ENCODE measurements around the gene EIF2B4. TPM values are rescaled to one million over a fixed set of nuclear protein-coding genes. Genes with fewer than 3 reads are reported as not detected.

EIF2B4 gene
- total RNA-seq, 4 donors from 2014 or later = 12.0 to 36.7 (median 27.5) TPM

GRCh38 chr2:27380626-27381545, 10.7 kb upstream of the EIF2B4 start, which contains the start of gene ZNF513:
Gene ZNF513, minus strand, starts transcription at chr2:27380734. Its CDS starts 208 bp downstream, at chr2:27380526.
- peak within 1 kb of the TSS; percentile 90 to 95 (median 94) for H3K27ac ChIP-seq
- peaks cover 0 to 40% (median 19%) of the 10 kb centered on the region in 4 donors for H3K36me3 ChIP-seq
- TF ChIP-seq EP300 (IDR thresholded peaks at IDR 0.05; ENCODE audit: low read depth) (no peak), CTCF (IDR thresholded peaks at IDR 0.05) (no peak), POLR2A (IDR thresholded peaks at IDR 0.05) (peak; percentile 67), POLR2AphosphoS5 (IDR thresholded peaks at IDR 0.05) (peak; percentile 81 to 92 (median 87))
- H3K27me3 ChIP-seq = no peaks in the 10 kb centered on the region
- intact Hi-C loops (cut with DNase I; ENCODE audit: low total_unique reads) = loop anchor here (5.0 kb wide), 1 partner anchor 46 kb away; the partner anchor contains the start of gene NRBP1
- in situ Hi-C loops (cut with MboI; ENCODE audit: low pct_ligation_motif_present in 1 of 4, low pct_unique_long_range_greater_than_20kb in 1 of 4, low sequenced_read_pairs in 3 of 4) = no loop called here
- peak within 1 kb of the TSS; percentile 45 to 81 (median 78) for H3K4me3 ChIP-seq
- WGBS, 2 donors (ENCODE audit: low coverage in 1 of 2) = 26% methylated on average over 14 to 47 of the region's 67 CpGs
- peak; percentile 97 for DNase-seq
- no peaks in the 10 kb centered on the region for H3K9me3 ChIP-seq
- H3K4me1 ChIP-seq = peaks cover 8 to 25% (median 19%) of the 10 kb centered on the region in 4 donors

- TF ChIP-seq POLR2AphosphoS5 (IDR thresholded peaks at IDR 0.05) (peak; percentile 3 to 61 (median 54)), POLR2A (IDR thresholded peaks at IDR 0.05) (peak; percentile 73), EP300 (IDR thresholded peaks at IDR 0.05; ENCODE audit: low read depth) (no peak)
- no peaks in the 10 kb centered on the region for H3K9me3 ChIP-seq
- intact Hi-C loops (cut with DNase I; ENCODE audit: low total_unique reads) = loop anchor here (5.0 kb wide), 1 partner anchor 47 kb away; the partner anchor contains the start of gene NRBP1
Measured at GRCh38 chr2:27379836-27380625, 9.9 kb upstream of the EIF2B4 start.

GRCh38 chr2:27379383-27379835, 9.3 kb upstream of the EIF2B4 start:
- no peak for DNase-seq
- peak overlapping the region; percentile 90 to 95 (median 94) for H3K27ac ChIP-seq
- no peak for TF ChIP-seq POLR2A (IDR thresholded peaks at IDR 0.05)
- no peak for TF ChIP-seq CTCF (IDR thresholded peaks at IDR 0.05)
- no peak for TF ChIP-seq POLR2AphosphoS5 (IDR thresholded peaks at IDR 0.05)
- TF ChIP-seq EP300 (IDR thresholded peaks at IDR 0.05; ENCODE audit: low read depth) = no peak
- in situ Hi-C loops (cut with MboI; ENCODE audit: low pct_ligation_motif_present in 1 of 4, low pct_unique_long_range_greater_than_20kb in 1 of 4, low sequenced_read_pairs in 3 of 4) (no loop called here), intact Hi-C loops (cut with DNase I; ENCODE audit: low total_unique reads) (no loop called here)
- H3K27me3 ChIP-seq = no peaks in the 10 kb centered on the region
- H3K4me1 ChIP-seq = peaks cover 8 to 25% (median 19%) of the 10 kb centered on the region in 4 donors
- peak overlapping the region in 3 of 4 donors; percentile 77 to 81 (median 78) for H3K4me3 ChIP-seq
- no peaks in the 10 kb centered on the region for H3K9me3 ChIP-seq
- 63 to 67% methylated on average over 2 of the region's 2 CpGs for WGBS, 2 donors (ENCODE audit: low coverage in 1 of 2)
- H3K36me3 ChIP-seq = peaks cover 0 to 43% (median 21%) of the 10 kb centered on the region in 4 donors

More at GRCh38 chr2:27379836-27380625, 9.9 kb upstream of the EIF2B4 start:
- Histone ChIP-seq H3K27me3 (no peaks in the 10 kb centered on the region), H3K4me3 (peak overlapping the region; percentile 45 to 81 (median 78)), H3K36me3 (peaks cover 0 to 43% (median 21%) of the 10 kb centered on the region in 4 donors), H3K4me1 (peaks cover 8 to 25% (median 19%) of the 10 kb centered on the region in 4 donors), H3K27ac (peak overlapping the region; percentile 90 to 95 (median 94))
- DNase-seq = peak; percentile 73
- WGBS, 2 donors (ENCODE audit: low coverage in 1 of 2) = 0 to 2% methylated on average over 6 to 26 of the region's 35 CpGs
- in situ Hi-C loops (cut with MboI; ENCODE audit: low pct_ligation_motif_present in 1 of 4, low pct_unique_long_range_greater_than_20kb in 1 of 4, low sequenced_read_pairs in 3 of 4) = no loop called here

- H3K4me1 ChIP-seq = peaks cover 8 to 25% (median 19%) of the 10 kb centered on the region in 4 donors
- no peaks in the 10 kb centered on the region for H3K9me3 ChIP-seq
- no peak for DNase-seq
- TF ChIP-seq POLR2AphosphoS5 (IDR thresholded peaks at IDR 0.05) (no peak), CTCF (IDR thresholded peaks at IDR 0.05) (no peak), EP300 (IDR thresholded peaks at IDR 0.05; ENCODE audit: low read depth) (no peak), POLR2A (IDR thresholded peaks at IDR 0.05) (no peak)
- H3K4me3 ChIP-seq = no peak overlapping the region
- 85% methylated on average over 9 of the region's 9 CpGs; no CpG with 5 or more reads in 1 of the 2 donors for WGBS, 2 donors (ENCODE audit: low coverage in 1 of 2)
- intact Hi-C loops (cut with DNase I; ENCODE audit: low total_unique reads) = no loop called here
- peak overlapping the region; percentile 90 to 95 (median 94) for H3K27ac ChIP-seq
- in situ Hi-C loops (cut with MboI; ENCODE audit: low pct_ligation_motif_present in 1 of 4, low pct_unique_long_range_greater_than_20kb in 1 of 4, low sequenced_read_pairs in 3 of 4) = no loop called here
- H3K36me3 ChIP-seq = peaks cover 0 to 43% (median 22%) of the 10 kb centered on the region in 4 donors
- no peaks in the 10 kb centered on the region for H3K27me3 ChIP-seq
Measured at GRCh38 chr2:27378809-27379290, 8.7 kb upstream of the EIF2B4 start.

Data from transverse colon (tissue), 4 donors.